H9 (cell line): ENCODE data around the gene KCTD19. TPM values are rescaled to one million over a fixed set of nuclear protein-coding genes. Genes with fewer than 3 reads are reported as not detected.
A peak's percentile ranks its signal among the peaks of the same experiment; 100 is the strongest.
"Not testable (repeated sequence)": the region's sequence is repeated elsewhere in the genome, so short reads cannot be mapped to it uniquely, and the experiment has no call there.

ENCODE experiments used
- DNase-seq: peaks from one replicate; pipeline ENCODE4 v3.0.0-alpha.2; 2017
- H2AFZ ChIP-seq: one replicate; pipeline ENCODE4 v1.6.1; 2013; ENCODE audit warnings: mild to moderate bottlenecking, low read length, control low read depth, moderate library complexity
- H2AK5ac ChIP-seq: 2 replicates; pipeline ENCODE4 v1.6.1; 2013; ENCODE audit warnings: low read length, control low read depth, mixed read lengths; ENCODE audit not compliant: insufficient read length
- H2BK120ac ChIP-seq: one replicate; pipeline ENCODE4 v1.6.1; 2013; ENCODE audit warnings: low read depth, mild to moderate bottlenecking, low read length, control low read depth, inconsistent platforms; ENCODE audit not compliant: poor library complexity, severe bottlenecking
- H2BK12ac ChIP-seq: 2 replicates; pipeline ENCODE4 v1.6.1; 2013; ENCODE audit warnings: low read length, control low read depth, mixed read lengths, low read depth; ENCODE audit not compliant: insufficient read length
- H2BK15ac ChIP-seq: 2 replicates; pipeline ENCODE4 v1.6.1; 2013; ENCODE audit warnings: low read depth, low read length, control low read depth
- H2BK20ac ChIP-seq: one replicate; pipeline ENCODE4 v1.6.1; 2013; ENCODE audit warnings: low read depth, mild to moderate bottlenecking, low read length, control low read depth, inconsistent platforms; ENCODE audit not compliant: poor library complexity, severe bottlenecking
- H2BK5ac ChIP-seq: 2 replicates; pipeline ENCODE4 v1.6.1; 2013; ENCODE audit warnings: low read length, control low read depth, mixed read lengths; ENCODE audit not compliant: insufficient read length
- H3K14ac ChIP-seq: 2 replicates; pipeline ENCODE4 v1.6.1; 2013; ENCODE audit warnings: low read length, control low read depth; ENCODE audit not compliant: insufficient read depth
- H3K18ac ChIP-seq: 2 replicates; pipeline ENCODE4 v1.6.1; 2013; ENCODE audit warnings: low read depth, mild to moderate bottlenecking, mixed read lengths, low read length, control low read depth; ENCODE audit not compliant: insufficient read length
- H3K23ac ChIP-seq: 2 replicates; pipeline ENCODE4 v1.6.1; 2013; ENCODE audit warnings: low read length, control low read depth, mixed read lengths, low read depth; ENCODE audit not compliant: insufficient read length
- H3K23me2 ChIP-seq: 2 replicates; pipeline ENCODE4 v1.6.1; 2013; ENCODE audit warnings: low read depth, mild to moderate bottlenecking, mixed read lengths, low read length, control low read depth; ENCODE audit not compliant: insufficient read length, poor library complexity, severe bottlenecking
- H3K27ac ChIP-seq: 2 replicates; pipeline ENCODE4 v1.5.1; 2013; ENCODE audit warnings: low read length, control low read depth, mixed read lengths, low read depth; ENCODE audit not compliant: insufficient read length
- H3K27me3 ChIP-seq: 2 replicates; pipeline ENCODE4 v1.6.1; 2013; ENCODE audit warnings: low read length, control low read depth, inconsistent platforms; ENCODE audit not compliant: insufficient read depth
- H3K4ac ChIP-seq: 2 replicates; pipeline ENCODE4 v1.6.1; 2013; ENCODE audit warnings: low read depth, mild to moderate bottlenecking, control low read depth, inconsistent platforms, low read length, moderate library complexity
- H3K4me1 ChIP-seq: 2 replicates; pipeline ENCODE4 v1.6.1; 2013; ENCODE audit warnings: low read length, control low read depth, inconsistent platforms; ENCODE audit not compliant: insufficient read depth
- H3K4me2 ChIP-seq: 2 replicates; pipeline ENCODE4 v1.6.1; 2013; ENCODE audit warnings: low read length, control low read depth, mixed read lengths; ENCODE audit not compliant: insufficient read length, insufficient read depth
- H3K56ac ChIP-seq: 2 replicates; pipeline ENCODE4 v1.6.1; 2013; ENCODE audit warnings: low read depth, mild to moderate bottlenecking, mixed read lengths, low read length, control low read depth; ENCODE audit not compliant: insufficient read length
- H3K79me1 ChIP-seq: 2 replicates; pipeline ENCODE4 v1.6.1; 2013; ENCODE audit warnings: low read depth, mild to moderate bottlenecking, moderate library complexity, low read length, control low read depth, inconsistent platforms; ENCODE audit not compliant: insufficient read depth, poor library complexity, severe bottlenecking
- H3K79me2 ChIP-seq: 2 replicates; pipeline ENCODE4 v1.6.1; 2013; ENCODE audit warnings: low read length, control low read depth, inconsistent platforms; ENCODE audit not compliant: insufficient read depth
- H3K9ac ChIP-seq: 2 replicates; pipeline ENCODE4 v1.6.1; 2013; ENCODE audit warnings: low read length, control low read depth, mixed read lengths; ENCODE audit not compliant: insufficient read length; ENCODE audit errors: extremely low read depth
- H3K9me3 ChIP-seq: one replicate; pipeline ENCODE4 v1.6.1; 2013; ENCODE audit warnings: low read depth, low read length, inconsistent platforms; ENCODE audit not compliant: control insufficient read depth
- H3T11ph ChIP-seq: one replicate; pipeline ENCODE4 v1.6.1; 2013; ENCODE audit warnings: mild to moderate bottlenecking, low read length, control low read depth, inconsistent platforms
- H4K20me1 ChIP-seq: one replicate; pipeline ENCODE4 v1.6.1; 2013; ENCODE audit not compliant: control insufficient read depth, insufficient read length, insufficient read depth
- H4K5ac ChIP-seq: 2 replicates; pipeline ENCODE4 v1.6.1; 2013; ENCODE audit warnings: low read depth, mild to moderate bottlenecking, mixed read lengths, low read length, control low read depth; ENCODE audit not compliant: insufficient read length
- H4K8ac ChIP-seq: replicated peaks from 2 replicates; pipeline ENCODE4 v1.6.1; 2013; ENCODE audit warnings: low read length, control low read depth, mixed read lengths, low read depth; ENCODE audit not compliant: insufficient read length
- H4K91ac ChIP-seq: 2 replicates; pipeline ENCODE4 v1.6.1; 2013; ENCODE audit warnings: low read depth, mild to moderate bottlenecking, moderate library complexity, mixed read lengths, low read length, control low read depth; ENCODE audit not compliant: insufficient read length
- H3K27ac Mint-ChIP-seq, 3 experiments: 2 replicates in 2 of 3; 3 replicates in 1 of 3; pipeline ENCODE4 v1.8.0; 2020 to 2021; ENCODE audit warnings: mixed read lengths in 3 of 3, mild to moderate bottlenecking in 1 of 3, moderate library complexity in 1 of 3
- H3K27me3 Mint-ChIP-seq: 2 replicates; pipeline ENCODE4 v1.8.0; 2021; ENCODE audit warnings: low read depth, mild to moderate bottlenecking, moderate library complexity, mixed read lengths
- H3K36me3 Mint-ChIP-seq, 3 experiments: 2 replicates in 2 of 3; 3 replicates in 1 of 3; pipeline ENCODE4 v1.8.0; 2020 to 2021; ENCODE audit warnings: low read depth in 3 of 3, mixed read lengths in 3 of 3; ENCODE audit not compliant: insufficient read depth in 1 of 3
- H3K4me1 Mint-ChIP-seq, 2 experiments: 2 replicates each; pipeline ENCODE4 v1.8.0; 2020; ENCODE audit warnings: mixed read lengths in 2 of 2
- H3K4me3 Mint-ChIP-seq, 2 experiments: 2 replicates in 1 of 2; 3 replicates in 1 of 2; pipeline ENCODE4 v1.8.0; 2020 to 2021; ENCODE audit warnings: mild to moderate bottlenecking in 2 of 2, mixed read lengths in 2 of 2, moderate library complexity in 1 of 2
- H3K9me3 Mint-ChIP-seq, 2 experiments: 2 replicates in 1 of 2; 3 replicates in 1 of 2; pipeline ENCODE4 v1.8.0; 2020; ENCODE audit warnings: mild to moderate bottlenecking in 2 of 2, mixed read lengths in 2 of 2, moderate library complexity in 1 of 2
- CTCF ChIP-seq: fragments of 200-600 bp; sonication (generic); conservative IDR thresholded peaks from 3 replicates; pipeline ENCODE4 v1.8.0; 2021; ENCODE audit warnings: antibody characterized with exemption, mild to moderate bottlenecking
- WGBS: extraction: QIAGEN DNeasy Blood & Tissue Kit; methylation state at CpG from one replicate; pipeline ENCODE4 v1.1.7; 2013; ENCODE audit warnings: missing lambda C conversion rate, low lambda C conversion rate, mixed read lengths; ENCODE audit not compliant: insufficient read length; ENCODE audit errors: extremely low coverage; 5-methylcytosine and 5-hydroxymethylcytosine counted together
- long read RNA-seq: library from polyadenylated mRNA; unstranded; transcript quantifications from one replicate; pipeline ENCODE4 v2.0.0, GENCODE V29; 2020
- total RNA-seq: library from RNA; stranded (reverse); gene quantifications from 2 replicates; pipeline ENCODE4 v1.2.1, GENCODE V29; 2021

KCTD19 gene
- 0.13 TPM in 1 of 2 replicates, not detected in the other for total RNA-seq
- long read RNA-seq, partial matches to known transcripts: 0 of 7 reads
- long read RNA-seq, other reads (novel, unspliced or antisense): 7 of 7 reads

- Histone ChIP-seq H3K14ac (no peak within 1 kb of the TSS), H3K56ac (no peak within 1 kb of the TSS), H3K4ac (no peak within 1 kb of the TSS), H4K20me1 (no peaks in the 10 kb centered on the region), H3K23ac (no peak within 1 kb of the TSS), H3K27ac (no peak within 1 kb of the TSS), H4K91ac (no peak within 1 kb of the TSS), H3K79me2 (no peaks in the 10 kb centered on the region), H2BK12ac (no peak within 1 kb of the TSS), H3K18ac (no peak within 1 kb of the TSS), H4K8ac (no peak within 1 kb of the TSS), H3K9me3 (no peaks in the 10 kb centered on the region), H3K23me2 (peaks cover 3% of the 10 kb centered on the region), H2BK20ac (no peak within 1 kb of the TSS), H2AFZ (peak within 1 kb of the TSS; percentile 24), H2BK5ac (no peak within 1 kb of the TSS), H3K4me2 (peak within 1 kb of the TSS; percentile 80), H2BK120ac (no peak within 1 kb of the TSS), H2BK15ac (no peak within 1 kb of the TSS), H3K79me1 (no peaks in the 10 kb centered on the region), H2AK5ac (no peak within 1 kb of the TSS), H4K5ac (no peak within 1 kb of the TSS), H3K4me1 (no peaks in the 10 kb centered on the region), H3K9ac (no peak within 1 kb of the TSS), H3K27me3 (peaks cover 3% of the 10 kb centered on the region), H3T11ph (no peak within 1 kb of the TSS)
- H3K27ac Mint-ChIP-seq: 0 out of 7 replicates have a peak within 1 kb of the TSS, but pooled peaks of 1 of the 3 experiments have one; percentile 4
- peaks cover 68% of the 10 kb centered on the region for H3K27me3 Mint-ChIP-seq
- peak; percentile 79 for TF ChIP-seq CTCF
- H3K9me3 Mint-ChIP-seq: no peaks in the 10 kb centered on the region; a peak in 1 of 5 replicates
- H3K4me1 Mint-ChIP-seq: peaks cover 6 to 7% of the 10 kb centered on the region in 2 experiments
- DNase-seq: peak; percentile 97
- WGBS: no CpG with 5 or more reads among the region's 61 CpGs
- H3K36me3 Mint-ChIP-seq: no peaks in the 10 kb centered on the region
- peak within 1 kb of the TSS; percentile 58 to 86 for H3K4me3 Mint-ChIP-seq
Measured at GRCh38 chr16:67326472-67327309, at the start of gene KCTD19, which contains the start of gene LRRC36. Gene KCTD19, minus strand, starts transcription at chr16:67326741. Its CDS starts 34 bp downstream, at chr16:67326707. Gene LRRC36, plus strand, starts transcription at chr16:67326815. Its CDS starts 48 bp downstream, at chr16:67326863.

- H3K9me3 Mint-ChIP-seq, H2AK5ac ChIP-seq, H3K9ac ChIP-seq, H3K4me3 Mint-ChIP-seq, H2BK120ac ChIP-seq, H3K27me3 ChIP-seq, H2BK20ac ChIP-seq, H3K56ac ChIP-seq, H3K18ac ChIP-seq, H2BK12ac ChIP-seq, H3K27ac ChIP-seq, H3K79me1 ChIP-seq, H3K4me1 Mint-ChIP-seq, H3K9me3 ChIP-seq, H2BK5ac ChIP-seq, H3K4ac ChIP-seq, H4K20me1 ChIP-seq, H3K14ac ChIP-seq, H4K8ac ChIP-seq, H3K4me2 ChIP-seq, H3T11ph ChIP-seq, H3K4me1 ChIP-seq, H3K23ac ChIP-seq, H4K5ac ChIP-seq, H2AFZ ChIP-seq, H3K27ac Mint-ChIP-seq, H4K91ac ChIP-seq, H3K79me2 ChIP-seq, DNase-seq, H3K36me3 Mint-ChIP-seq, H2BK15ac ChIP-seq, H3K23me2 ChIP-seq: not testable (repeated sequence)
- WGBS: no CpG with 5 or more reads among the region's 11 CpGs
- peaks cover 17% of the 10 kb centered on the region for H3K27me3 Mint-ChIP-seq
Measured at GRCh38 chr16:67376012-67376411, 49.5 kb upstream of the KCTD19 start.
